HuH-7.5 (cell line): Measurements from ENCODE around the gene CCDC102A.
"Not testable (repeated sequence)": the region's sequence is repeated elsewhere in the genome, so short reads cannot be mapped to it uniquely, and the experiment has no call there.

Experiments
- DNase-seq: peaks from one replicate; pipeline ENCODE4 v3.0.0; 2011; ENCODE audit warnings: low spot score

CCDC102A gene

DNA sequence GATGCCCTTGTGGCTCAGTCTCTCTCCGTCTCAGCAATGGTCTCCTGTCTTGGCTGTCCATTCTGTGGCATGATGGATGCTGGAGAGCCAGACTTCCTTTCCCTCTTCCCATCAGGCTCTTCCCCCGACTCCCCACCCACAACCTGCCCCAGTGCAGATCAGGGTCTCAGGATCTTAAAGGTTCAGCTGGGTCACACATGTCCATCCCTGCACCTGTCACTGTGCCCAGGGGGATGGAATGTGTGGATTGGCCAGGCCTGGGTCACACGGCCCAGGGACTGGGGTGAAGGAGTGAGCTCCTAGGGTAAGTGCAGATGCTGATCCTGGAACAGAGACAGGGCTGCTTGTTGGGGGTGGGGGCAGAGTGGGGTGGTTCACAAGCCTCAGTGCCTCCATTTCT, 29.1 kb upstream of the CCDC102A start:
- no peak for DNase-seq

DNA sequence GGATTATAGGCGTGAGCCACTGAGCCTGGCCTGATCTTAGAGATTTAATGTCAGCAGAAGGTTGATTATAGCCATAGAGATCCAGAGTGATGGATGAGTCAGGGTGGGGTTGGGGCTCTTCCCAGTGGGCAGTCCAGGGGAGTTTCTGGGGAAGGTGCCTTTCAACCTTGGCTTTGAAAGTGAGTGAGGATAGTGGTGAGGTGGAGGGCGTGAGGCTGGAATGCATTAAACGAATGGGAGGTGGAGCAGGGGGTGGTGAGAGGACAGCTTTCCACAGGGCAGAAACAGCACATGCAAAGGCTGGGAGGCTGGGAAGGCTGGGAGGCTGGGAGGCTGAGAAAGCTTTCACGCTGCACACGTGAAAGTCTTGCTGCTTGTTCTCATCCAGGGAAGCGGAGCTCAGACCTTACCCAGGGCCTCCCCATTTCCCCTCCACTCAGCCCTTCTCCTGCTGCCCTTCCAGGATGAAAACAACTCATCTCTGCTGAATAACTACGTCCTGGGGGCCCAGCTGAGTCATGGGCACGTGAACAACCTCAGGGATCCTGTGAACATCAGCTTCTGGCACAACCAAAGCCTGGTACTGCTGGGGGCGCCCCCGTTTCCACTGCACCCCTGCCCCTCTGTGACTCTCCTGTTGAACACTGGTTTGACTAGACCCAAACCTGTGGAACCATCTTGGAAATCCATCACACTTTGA, 28.4 kb upstream of the CCDC102A start:
- no peak for DNase-seq

DNA sequence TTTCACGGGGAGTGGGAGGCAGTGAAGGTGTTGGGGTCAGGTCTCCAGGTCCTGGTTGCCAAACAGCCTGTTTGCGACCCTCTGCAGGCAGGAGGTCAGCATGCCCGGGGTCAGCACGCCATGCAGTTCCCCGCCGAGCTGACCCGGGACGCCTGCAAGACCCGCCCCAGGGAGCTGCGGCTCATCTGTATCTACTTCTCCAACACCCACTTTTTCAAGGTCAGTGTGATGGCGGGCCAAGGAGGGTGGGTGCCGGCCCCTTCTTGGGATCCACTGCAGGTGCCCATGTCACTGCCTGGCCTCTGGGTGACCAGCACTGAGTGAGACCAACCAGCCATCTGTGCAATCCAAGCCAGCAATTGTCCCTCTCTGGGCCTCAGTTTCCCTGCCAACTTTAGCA, 27.4 kb upstream of the CCDC102A start:
- DNase-seq = no peak

DNA sequence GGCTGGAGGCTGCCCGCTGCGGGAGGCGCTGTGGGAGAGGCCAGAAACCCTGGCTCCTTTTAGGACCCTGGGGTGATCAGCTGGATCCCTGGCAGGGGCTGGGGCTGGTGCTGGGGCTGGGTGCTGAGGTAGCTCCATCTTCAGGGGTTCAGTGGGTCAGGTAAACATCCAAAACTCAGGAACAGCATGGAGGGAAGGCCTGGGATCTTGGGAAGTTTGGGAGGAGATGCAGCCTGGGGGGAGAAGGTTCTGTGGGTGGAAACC, 27.0 kb upstream of the CCDC102A start:
- no peak for DNase-seq

DNA sequence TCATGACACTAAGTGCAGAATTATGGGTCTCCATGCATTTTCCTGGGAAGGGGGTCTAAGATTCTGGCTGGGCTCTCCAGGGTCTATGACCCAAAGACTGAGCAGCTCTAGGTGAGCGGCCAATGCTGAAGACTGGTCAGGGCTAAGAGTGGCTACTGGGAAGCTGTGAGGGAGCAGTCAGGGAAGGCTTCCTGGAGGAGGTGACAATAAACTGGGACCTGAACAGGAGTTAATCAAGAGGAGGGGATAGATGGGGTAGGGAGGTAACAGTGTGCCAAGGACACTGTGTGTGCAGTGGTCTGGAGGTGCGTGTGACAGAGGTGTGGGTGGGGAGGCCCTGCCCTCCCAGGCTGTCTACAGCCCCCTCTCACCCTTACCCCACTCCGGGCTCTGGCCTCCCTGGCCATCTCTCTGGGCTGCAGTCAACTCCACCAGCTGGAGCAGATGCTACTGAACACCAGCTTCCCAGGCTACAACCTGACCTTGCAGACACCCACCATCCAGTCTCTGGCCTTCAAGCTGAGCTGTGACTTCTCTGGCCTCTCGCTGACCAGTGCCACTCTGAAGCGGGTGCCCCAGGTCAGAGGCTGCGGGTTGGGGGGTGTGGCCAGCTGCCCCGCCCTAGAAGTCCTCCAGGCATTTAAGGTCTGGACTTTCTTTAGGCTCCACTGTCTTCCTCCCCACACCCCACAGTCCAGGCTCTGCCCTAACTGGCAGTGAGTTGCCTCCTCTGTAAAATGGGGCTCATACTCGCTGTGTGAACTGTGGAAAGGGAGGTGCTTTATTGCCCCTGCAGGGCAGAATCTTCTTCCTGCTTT, 26.5 kb upstream of the CCDC102A start:
- no peak for DNase-seq

DNA sequence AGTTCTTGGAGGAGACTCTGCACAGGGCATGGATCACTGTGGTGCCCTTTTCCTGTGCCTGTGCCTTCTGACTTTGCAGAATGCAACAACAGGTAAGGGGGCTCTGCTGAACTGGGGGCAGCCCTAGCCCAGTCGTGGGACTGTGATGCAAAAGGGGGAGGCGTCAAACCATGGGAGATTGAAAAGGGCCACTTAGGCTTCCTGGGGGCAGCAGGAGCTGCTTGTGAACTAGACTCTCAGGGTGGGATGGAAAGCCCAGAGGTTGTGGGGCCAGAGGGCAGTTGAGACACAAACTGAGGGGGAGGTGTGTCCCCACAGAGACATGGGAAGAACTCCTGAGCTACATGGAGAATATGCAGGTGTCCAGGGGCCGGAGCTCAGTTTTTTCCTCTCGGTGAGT, 25.7 kb upstream of the CCDC102A start:
- DNase-seq = no peak

DNA sequence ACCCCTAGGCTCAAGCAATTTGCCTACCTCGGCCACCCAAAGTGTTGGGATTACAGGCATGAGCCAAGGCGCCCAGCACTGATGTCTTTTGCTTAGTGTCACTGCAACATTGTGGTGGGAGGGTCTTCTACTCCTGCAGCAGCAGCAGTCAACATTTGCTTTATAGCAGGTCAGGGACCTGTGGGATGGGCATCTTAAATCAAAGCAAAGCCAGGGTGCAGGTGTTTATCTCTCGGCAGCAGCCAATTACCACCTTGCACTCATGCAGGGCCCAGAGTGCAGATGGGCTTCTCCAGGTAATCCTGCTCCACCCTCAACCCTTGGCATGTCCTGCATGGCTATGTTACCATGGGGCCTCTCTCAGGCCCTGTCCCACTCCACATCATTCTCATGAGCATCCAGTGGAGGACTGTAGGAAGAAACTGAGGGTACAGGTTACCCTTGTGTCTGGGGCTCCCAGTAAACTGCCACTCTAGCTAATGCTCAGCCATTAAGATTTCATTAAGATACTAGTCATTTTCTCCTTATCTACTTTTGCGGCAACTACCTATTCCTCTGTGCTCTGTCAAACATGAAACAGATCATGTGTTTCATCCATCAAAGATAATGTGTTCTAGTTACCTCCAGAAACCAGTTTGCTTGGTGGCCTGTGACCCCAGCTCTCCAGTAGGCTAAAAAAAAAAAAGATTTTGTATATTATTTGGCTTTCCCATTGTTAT, 22.9 kb upstream of the CCDC102A start:
- DNase-seq = no peak

DNA sequence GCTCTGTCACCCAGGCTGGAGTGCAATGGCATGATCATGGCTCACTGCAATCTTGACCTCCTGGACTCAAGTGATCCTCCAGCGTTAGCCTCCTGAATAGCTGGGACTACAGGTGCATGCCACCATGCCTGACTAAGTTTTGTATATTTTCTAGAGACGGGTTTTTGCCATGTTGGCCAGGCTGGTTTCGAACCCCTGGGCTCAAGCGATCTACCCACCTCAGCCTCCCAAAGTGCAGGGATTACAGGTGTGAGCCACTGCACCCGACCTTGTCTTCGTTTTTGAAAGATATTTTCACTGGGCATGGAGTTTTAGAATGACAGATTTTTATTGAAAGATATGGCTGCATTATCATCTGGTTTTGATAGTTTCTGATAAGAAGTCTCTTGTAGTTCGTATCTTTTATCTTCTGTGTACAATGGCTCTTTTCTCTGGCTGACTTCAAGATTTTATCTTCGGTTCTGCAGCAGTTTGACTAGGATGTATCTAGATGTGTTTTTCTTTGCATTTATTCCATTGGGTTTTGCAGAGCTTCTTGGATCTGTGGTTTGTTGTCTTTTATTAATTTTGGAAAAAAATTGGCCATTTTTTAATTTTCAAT, 20.7 kb upstream of the CCDC102A start:
- DNase-seq = no peak

DNA sequence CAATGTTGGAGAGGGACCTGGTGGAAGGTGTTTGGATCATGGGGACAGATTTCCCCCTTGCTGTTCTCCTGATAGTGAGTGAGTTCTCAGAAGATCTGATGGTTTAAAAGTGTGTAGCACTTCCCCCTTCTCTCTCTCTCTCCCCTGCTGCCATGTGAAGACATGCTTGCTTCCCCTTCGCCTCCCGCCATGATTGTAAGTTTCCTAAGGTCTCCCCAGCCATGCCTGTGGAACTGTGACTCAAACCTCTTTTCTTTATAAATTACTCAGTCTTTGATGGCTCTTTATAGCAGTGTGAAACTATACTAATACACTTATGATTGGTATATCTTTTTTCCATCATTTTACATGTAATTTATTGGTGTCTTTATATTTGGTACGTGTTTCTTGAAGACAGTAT, 19.5 kb upstream of the CCDC102A start:
- DNase-seq = no peak

DNA sequence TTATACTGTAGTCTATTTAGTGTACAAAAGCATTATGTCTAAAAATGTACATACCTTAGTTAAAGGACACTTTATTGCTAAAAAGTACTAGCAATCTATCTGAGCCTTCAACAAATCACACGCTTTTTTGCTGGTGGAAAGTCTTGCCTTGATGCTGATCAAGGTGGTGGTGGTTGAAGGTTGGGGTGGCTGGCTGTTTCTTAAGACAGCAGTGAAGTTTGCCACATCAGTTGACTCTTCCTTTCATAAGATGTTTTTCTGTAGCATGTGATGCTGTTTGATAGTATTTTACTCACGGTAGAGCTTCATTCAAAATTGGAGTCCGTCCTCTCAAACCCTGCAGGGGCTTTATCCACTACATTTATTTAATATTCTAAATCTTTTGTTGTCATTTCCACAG, 14.7 kb upstream of the CCDC102A start:
- DNase-seq = no peak

DNA sequence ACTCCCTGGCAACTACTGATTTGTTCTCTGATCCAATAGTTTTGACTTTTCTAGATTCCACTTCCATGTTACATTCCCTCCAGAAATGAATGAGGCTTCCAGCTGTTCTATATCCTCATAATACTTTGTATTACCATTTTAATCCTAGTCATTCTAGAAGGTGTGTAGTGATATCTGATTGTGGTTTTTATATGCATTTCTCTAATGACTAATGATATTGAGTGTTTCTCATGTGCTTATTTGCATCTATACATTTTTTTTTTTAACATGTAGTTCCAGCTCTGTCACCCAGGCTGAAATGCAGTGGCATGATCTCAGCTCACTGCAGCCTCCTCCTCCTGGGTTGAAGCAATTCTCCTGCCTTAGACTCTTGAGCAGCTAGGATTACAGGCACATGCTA, 13.4 kb upstream of the CCDC102A start:
- no peak for DNase-seq

DNA sequence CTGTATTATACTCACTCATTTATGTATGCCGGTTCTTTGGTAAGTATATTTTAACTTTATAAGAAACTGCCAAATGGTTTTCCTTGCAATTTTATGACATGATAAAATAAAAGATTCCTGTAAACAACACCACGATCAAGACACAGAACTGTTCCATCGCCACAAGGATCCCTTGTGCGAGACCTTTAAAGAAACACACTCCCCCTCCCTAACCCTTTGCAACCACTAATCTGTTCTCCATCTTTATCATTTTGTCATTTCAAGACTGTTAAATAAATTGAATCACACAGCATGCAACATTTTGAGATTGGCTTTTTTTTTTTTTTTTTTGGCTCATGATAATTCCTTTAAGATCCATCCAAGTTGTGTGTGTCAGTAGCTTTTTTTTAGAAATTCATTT, 12.0 kb upstream of the CCDC102A start:
- DNase-seq = no peak

DNA sequence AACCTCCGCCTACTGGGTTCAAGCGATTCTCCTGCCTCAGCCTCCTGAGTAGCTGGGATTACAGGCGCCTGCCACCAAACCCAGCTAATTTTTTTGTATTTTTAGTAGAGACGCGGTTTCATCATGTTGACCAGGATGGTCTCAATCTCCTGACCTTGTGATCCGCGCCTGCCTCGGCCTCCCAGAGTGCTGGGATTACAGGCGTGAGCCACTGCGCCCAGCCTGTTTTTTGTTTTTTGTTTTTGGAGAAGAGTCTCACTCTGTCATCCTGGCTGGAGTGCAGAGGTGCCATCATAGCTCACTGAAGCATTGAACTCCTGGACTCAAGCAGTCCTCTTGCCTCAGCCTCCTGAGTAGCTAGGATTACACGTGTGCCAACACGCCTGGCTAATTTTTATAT, 11.2 kb upstream of the CCDC102A start:
- not testable (repeated sequence) for DNase-seq

DNA sequence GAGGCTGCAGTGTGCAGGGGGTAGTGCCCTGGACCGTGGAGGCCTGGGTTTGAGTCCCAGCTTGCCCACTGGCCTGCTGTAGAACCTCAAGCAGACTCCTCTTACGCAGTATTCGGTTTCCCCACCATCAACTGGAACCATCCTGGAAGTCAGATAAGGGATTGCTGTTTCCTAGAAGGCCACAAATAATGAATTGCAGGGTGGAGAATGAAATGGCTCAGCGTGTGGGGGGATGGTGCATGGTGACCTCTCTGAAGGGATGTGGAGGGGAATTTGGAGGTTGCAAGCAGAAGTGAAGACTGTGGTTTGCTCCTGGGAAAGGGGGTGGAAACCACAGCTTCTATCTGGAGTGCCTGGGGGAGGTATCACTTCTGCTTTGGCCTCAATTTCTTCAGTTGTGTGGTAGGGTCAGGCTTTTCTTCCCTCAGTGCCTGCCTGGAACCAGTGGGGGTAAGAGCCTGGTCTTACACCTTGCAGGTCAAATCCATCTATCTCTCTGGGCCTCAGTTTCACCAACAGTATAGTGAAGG, 7.8 kb upstream of the CCDC102A start:
- no peak for DNase-seq

DNA sequence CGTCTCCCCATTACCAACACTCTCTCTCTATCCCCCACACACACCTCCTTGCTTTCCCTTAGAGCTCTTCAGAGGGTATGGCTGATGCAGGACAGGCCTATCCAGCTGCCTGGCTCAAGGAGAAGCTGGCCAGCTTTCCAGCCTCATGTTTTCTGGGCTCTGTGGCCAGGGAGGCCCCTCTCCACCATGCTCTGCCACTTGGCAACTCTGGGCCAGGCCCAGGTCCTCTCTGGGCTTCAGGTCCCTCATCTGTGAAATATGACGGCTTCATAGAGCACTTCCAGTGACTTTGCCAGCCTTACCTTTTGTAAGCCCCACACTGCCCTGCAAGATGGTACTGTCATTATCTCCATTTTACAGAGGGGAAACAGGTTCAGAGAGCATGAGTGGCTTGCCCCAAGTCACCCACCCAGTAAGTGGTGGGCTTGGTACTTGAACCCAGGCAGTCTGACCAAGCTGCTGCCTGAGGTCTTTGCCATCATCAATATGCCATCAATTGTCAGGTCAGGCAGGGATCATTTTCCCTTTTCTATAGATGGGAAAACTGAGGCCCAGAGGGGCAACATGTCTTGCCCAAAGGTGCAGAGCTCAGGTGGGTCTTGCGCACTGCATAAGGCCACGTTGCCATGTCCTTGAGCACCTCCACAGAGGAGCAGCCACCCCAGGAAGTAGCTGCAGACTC, 5.5 kb upstream of the CCDC102A start:
- DNase-seq = no peak

DNA sequence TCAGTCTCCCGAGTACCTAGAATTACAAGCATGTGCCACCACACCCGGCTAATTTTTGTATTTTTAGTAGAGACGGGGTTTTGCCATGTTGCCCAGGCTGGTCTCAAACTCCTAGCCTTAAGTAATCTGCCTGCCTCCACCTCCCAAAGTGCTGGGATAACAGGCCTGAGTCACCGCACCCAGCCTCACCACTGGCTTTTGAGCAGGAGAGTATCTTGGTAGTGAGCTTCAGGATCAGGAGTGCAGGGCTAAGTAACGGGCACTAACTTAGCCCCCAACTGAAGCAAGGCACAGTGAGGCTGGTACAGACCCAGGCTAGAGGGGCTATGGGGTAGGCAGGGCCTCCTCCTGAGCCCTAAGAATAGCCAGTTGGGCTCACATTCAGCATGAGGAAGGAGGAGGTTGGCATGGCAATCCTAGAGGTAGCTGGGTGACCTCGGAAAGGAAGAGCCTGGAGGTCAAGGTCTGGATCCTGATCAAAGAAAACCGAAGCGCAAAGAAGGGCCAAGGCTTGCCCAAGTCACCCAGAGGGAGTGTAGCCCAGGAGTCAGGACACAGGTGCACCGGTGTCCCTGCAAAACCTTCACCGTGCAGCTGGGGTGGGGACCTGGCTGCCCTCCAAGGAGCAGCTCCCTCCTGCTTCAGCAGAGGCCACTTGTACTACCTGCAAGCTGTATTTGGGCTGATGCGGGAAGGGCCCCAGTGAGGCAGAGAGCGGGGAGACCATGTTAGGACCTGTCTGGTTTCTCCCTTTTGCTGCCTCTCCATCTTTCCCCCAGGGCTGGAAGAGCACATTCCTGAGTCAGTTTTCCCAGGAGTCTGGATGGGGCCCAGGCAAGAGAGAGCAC, 4.8 kb upstream of the CCDC102A start:
- no peak for DNase-seq

DNA sequence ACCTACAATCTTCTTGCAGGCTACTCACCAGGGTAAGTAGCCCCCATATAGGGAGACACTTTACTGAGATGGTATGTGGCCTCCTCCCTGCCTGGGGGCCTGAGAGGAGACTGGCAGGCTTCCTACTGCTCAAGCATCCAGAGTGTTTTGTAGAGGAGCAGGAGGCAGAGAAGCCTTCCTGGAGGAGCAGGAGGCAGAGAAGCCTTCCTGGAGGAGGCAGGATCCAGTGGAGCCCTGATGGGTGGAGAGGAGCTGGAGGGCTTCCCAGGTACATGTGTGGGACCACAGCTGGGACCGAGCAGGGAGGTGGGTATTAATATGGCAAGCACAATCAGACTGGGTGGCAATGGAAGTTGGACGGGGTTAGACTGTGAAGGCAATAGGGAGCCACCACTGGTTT, 4.0 kb upstream of the CCDC102A start:
- DNase-seq = no peak

DNA sequence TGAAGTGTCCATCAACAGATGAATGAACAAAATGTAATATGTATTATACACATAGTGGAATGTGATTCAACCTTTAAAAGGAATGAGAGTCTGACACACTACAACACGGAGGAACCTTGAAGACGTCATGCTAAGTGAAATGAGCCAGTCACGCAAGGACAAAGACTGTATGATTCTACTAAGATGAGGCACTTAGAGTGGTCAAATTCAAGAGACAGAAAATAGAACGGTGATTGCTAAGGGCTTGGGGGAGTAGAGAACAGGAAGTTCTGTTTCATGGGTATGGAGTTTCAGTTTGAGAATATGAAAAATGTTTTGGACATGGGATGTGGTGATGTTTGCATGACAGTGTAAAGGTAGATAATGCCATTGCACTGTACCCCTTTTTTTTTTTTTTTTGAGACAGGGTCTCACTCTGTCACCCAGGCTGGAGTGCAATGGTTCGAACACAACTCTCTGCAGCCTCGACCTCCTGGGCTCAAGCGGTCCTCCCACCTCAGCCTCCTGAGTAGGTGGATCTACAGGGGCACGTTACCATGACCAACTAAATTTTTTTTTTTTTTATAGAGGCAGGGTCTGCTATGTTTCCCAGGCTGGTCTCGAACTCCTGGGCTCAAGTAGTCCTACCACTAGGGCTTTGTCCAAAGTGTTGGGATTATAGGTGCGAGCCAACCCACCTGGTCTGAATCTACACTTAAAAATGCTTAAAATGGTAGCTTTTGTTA, 2.9 kb upstream of the CCDC102A start:
- DNase-seq = no peak

DNA sequence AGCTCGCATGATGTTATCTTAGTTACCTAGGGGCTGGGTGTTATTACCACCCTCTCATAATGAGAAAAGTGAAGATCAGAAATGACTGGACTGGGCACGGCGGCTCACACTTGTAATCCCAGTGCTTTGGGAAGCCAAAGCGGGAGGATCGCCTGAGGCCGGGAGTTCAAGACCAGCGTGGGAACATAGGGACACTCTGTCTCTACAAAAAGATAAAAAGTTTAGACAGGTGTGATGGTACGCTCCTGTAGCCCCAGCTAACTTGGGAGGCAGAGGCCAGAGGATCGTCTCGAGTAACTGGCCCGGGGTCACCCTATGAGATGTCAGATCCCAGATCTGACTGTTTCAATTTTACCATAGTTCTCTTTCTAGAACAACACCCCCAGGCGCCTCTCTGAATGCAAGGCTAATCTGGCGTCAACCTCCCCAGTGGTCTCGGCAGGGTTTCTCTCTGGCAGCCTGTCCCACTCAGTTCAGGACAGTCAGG, 1.9 kb upstream of the CCDC102A start:
- no peak for DNase-seq

DNA sequence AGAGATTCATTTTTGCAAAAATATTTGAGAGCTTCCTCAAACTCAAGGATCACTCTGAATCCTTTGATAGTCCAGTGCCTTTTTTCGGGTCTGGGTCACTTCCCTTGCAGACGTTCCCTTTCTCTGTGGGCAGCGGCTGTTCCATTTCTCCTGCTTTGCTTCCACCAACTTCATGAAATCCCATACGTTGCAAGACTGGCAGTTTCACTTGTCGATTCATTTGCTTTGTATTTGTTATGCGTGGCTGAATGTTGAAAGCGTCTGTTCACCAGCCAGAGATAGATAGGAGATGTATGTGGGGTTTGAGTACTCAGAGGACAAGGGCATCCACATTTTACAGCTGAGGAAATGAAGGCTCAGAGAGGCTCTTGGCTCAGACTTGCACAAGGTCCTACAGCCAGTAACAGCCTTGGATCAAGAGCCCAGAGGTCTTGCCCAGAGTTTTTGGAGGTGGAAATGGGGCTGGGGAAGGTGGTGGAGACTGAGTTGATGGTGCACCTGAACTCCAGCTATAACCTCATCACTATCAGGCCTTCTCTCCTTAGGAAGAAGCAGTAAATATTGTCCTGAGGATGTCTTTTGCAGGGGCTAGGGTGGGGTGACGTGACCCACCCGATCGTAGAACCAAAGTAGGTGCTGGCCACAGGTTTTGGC, 1.3 kb upstream of the CCDC102A start:
- no peak for DNase-seq
